Ascending aorta (tissue), 2 donors: ENCODE data around the gene CERS4. TPM values are rescaled to one million over a fixed set of nuclear protein-coding genes. Genes with fewer than 3 reads are reported as not detected.

Source experiments
- DNase-seq, 2 donors: peaks; one replicate each; pipeline ENCODE4 v3.0.0-alpha.2; 2019; ENCODE audit warnings: low spot score in 2 of 2
- H3K27ac ChIP-seq, 2 donors: fragments of 200-600 bp; sonication (generic); one replicate each; pipeline ENCODE4 v1.5.1; 2016 to 2017; ENCODE audit warnings: mild to moderate bottlenecking in 1 of 2
- H3K27me3 ChIP-seq: fragments of 200-600 bp; sonication (generic); one replicate; pipeline ENCODE4 v1.5.1; 2017
- H3K36me3 ChIP-seq, 2 donors: fragments of 200-600 bp; sonication (generic); one replicate each; pipeline ENCODE4 v1.5.1; 2016
- H3K4me1 ChIP-seq, 2 donors: fragments of 200-600 bp; sonication (generic); one replicate each; pipeline ENCODE4 v1.5.1; 2016 to 2017; ENCODE audit warnings: mild to moderate bottlenecking in 1 of 2
- H3K4me3 ChIP-seq, 2 donors: fragments of 200-600 bp; sonication (generic); one replicate each; pipeline ENCODE4 v1.5.1; 2016 to 2017; ENCODE audit warnings: mild to moderate bottlenecking in 1 of 2
- H3K9me3 ChIP-seq, 2 donors: fragments of 200-600 bp; sonication (generic); one replicate each; pipeline ENCODE4 v1.5.1; 2016
- intact Hi-C: fragments of 100-400 bp; cut with DNase I; formaldehyde crosslinking; loops from one replicate; pipeline ENCODE4 v1.15.1; 2023
- total RNA-seq: library from RNA; depleted of rRNA; stranded (reverse); fragments of >200 nt; gene quantifications from one replicate; pipeline ENCODE4 v1.1.0, GENCODE V29; 2016
- TF ChIP-seq, protein P1 (sequence below), 3 experiments: fragments of 200-600 bp in 2 of 3; fragments of 450-650 bp in 1 of 3; sonication (generic) in 2 of 3; IDR thresholded peaks; one replicate each; pipeline ENCODE4 v1.5.1; 2016 to 2019; ENCODE audit warnings: antibody characterized with exemption in 3 of 3, mild to moderate bottlenecking in 1 of 3, moderate library complexity in 1 of 3

The CERS4 gene, protein sequence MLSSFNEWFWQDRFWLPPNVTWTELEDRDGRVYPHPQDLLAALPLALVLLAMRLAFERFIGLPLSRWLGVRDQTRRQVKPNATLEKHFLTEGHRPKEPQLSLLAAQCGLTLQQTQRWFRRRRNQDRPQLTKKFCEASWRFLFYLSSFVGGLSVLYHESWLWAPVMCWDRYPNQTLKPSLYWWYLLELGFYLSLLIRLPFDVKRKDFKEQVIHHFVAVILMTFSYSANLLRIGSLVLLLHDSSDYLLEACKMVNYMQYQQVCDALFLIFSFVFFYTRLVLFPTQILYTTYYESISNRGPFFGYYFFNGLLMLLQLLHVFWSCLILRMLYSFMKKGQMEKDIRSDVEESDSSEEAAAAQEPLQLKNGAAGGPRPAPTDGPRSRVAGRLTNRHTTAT
- 20.2 TPM for total RNA-seq

DNA sequence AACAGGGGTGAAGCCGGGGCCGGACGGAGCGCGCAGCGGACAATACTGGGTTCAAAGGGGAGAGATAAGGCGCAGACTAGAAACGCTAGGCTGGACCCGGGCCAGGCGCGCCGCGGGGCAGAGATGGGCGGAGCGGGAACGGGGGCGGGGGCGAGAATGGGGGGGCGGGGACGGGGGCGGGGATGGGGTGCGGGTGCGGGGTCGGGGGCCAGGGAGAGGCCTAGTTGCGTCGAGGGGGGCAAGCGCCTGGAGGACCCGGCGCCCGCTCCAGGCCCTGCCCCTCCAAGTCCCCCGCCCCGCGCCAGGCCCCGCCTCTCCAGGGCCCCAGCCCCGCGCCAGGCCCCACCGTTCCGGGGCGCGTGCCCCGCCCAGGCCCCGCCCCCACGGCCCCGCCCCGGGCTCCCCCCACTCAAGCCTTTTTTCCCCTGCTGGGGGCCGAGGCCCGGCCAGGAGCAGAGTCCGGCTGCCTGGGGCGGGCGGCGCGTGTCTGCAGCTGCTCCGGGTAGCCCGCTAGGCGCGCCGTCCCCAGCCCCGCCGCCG, at the start of gene CERS4:
CERS4 (plus strand) TSS at position 449 of the 540 bp plus-strand sequence. CDS start 41,707 bp downstream, outside the sequence.
- TF ChIP-seq, protein P1, sequence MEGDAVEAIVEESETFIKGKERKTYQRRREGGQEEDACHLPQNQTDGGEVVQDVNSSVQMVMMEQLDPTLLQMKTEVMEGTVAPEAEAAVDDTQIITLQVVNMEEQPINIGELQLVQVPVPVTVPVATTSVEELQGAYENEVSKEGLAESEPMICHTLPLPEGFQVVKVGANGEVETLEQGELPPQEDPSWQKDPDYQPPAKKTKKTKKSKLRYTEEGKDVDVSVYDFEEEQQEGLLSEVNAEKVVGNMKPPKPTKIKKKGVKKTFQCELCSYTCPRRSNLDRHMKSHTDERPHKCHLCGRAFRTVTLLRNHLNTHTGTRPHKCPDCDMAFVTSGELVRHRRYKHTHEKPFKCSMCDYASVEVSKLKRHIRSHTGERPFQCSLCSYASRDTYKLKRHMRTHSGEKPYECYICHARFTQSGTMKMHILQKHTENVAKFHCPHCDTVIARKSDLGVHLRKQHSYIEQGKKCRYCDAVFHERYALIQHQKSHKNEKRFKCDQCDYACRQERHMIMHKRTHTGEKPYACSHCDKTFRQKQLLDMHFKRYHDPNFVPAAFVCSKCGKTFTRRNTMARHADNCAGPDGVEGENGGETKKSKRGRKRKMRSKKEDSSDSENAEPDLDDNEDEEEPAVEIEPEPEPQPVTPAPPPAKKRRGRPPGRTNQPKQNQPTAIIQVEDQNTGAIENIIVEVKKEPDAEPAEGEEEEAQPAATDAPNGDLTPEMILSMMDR (IDR thresholded peaks at IDR 0.05), result no peak
- intact Hi-C loops, result loop anchor here (5.0 kb wide), 1 partner anchor 43 kb away; no protein-coding TSS in a partner anchor
- no peaks in the 10 kb centered on the region for H3K27me3 ChIP-seq
- H3K27ac ChIP-seq, result peak within 1 kb of the TSS; percentile 24 to 41
- H3K9me3 ChIP-seq, result no peaks in the 10 kb centered on the region
- H3K4me3 ChIP-seq, result peak within 1 kb of the TSS; percentile 75 to 92
- H3K36me3 ChIP-seq, result no peaks in the 10 kb centered on the region
- DNase-seq, result peak in 1 of 2 donors; percentile 80
- peaks cover 0 to 7% of the 10 kb centered on the region in 2 donors for H3K4me1 ChIP-seq

DNA sequence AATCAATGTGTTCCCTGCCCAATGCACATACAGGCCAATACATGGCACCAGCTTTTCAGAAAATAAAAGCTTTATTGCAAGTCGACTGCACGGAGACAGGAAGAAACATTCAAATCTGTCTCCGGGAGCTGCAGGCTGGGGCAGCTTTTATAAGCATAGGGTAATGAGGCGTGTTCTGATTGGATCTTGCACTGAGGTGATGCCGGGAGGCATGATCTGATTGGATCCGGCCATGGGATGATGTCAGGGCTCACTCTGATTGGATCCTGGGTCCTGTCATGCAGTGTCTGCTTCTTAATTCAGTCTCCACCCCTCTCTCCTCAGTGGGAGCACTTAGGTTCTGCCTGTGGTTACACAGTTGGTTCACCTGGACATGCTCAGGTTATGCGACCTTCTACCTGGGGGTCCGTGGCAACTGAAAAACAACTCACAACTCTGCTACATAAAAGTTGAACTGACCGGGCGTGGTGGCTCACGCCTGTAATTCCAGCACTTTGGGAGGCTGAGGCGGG, 48.0 kb upstream of the CERS4 start:
- Histone ChIP-seq H3K27ac (no peak overlapping the region), H3K4me3 (no peak overlapping the region), H3K4me1 (no peaks in the 10 kb centered on the region), H3K27me3 (no peaks in the 10 kb centered on the region), H3K36me3 (no peaks in the 10 kb centered on the region), H3K9me3 (no peaks in the 10 kb centered on the region)
- DNase-seq, result no peak
- TF ChIP-seq, protein P1 (IDR thresholded peaks at IDR 0.05), result no peak
- intact Hi-C loops, result no loop called here

DNA sequence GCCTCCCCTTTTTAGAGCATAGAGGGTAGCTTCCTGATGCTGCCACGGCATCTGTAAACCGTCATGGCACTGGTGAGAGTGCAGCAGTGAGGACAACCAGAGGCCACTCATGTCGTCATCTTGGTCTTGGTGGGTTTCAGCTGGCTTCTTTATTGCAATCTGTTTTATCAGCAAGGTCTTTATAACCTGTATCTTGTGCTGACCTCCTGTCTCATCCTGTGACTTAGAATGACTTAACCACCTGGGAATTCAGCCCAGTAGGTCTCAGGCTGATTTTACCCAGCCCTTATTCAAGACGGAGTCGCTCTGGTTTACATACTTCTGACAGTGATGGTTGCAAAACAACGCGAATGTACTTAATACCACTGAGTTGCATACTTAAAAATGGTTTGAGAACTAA, 45.4 kb upstream of the CERS4 start:
- Histone ChIP-seq H3K4me3 (no peak overlapping the region), H3K27me3 (no peaks in the 10 kb centered on the region), H3K27ac (no peak overlapping the region), H3K4me1 (no peaks in the 10 kb centered on the region), H3K9me3 (no peaks in the 10 kb centered on the region), H3K36me3 (no peaks in the 10 kb centered on the region)
- intact Hi-C loops, result no loop called here
- no peak for DNase-seq
- TF ChIP-seq, protein P1 (IDR thresholded peaks at IDR 0.05), result no peak

DNA sequence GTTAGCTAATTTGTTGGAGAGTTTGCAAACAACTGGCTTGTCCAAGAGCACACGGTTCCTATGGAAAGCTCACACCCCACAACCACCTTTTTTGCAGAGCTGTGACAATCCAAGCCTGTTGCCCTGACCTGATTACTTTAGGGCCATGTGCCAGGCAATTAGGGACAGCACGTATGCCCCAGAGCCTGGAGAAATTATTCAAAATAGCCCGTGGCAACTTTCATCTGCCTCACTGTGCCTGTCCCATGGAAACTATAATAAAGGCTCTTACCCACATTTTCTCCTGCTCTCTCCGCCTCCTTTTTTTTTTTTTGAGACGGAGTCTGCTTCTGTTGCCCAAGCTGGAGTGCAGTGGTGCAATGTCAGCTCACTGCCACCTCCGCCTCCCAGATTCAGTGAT, 41.2 kb upstream of the CERS4 start:
- no peaks in the 10 kb centered on the region for H3K27me3 ChIP-seq
- H3K27ac ChIP-seq, result no peak overlapping the region
- no peaks in the 10 kb centered on the region for H3K9me3 ChIP-seq
- TF ChIP-seq, protein P1 (IDR thresholded peaks at IDR 0.05), result no peak
- H3K4me1 ChIP-seq, result no peaks in the 10 kb centered on the region
- no peak for DNase-seq
- no peak overlapping the region for H3K4me3 ChIP-seq
- no peaks in the 10 kb centered on the region for H3K36me3 ChIP-seq
- intact Hi-C loops, result no loop called here

DNA sequence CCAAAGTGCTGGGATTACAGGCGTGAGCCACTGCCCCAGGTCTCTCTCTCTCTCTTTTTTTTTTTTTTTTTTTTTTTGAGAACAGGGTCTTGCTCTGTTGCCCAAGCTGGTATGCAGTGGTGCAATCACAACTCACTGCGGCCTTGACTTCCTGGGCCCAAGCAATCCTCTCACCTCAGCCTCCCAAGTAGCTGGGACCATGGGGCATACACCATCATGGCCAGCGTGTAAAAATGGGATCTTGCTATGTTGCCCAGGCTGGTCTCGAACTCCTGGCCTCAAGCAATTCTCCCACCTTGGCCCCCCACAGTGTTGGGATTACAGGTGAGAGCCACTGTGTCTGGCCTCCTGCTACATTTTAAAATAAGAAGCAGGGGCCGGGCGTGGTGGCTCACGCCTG, 40.6 kb upstream of the CERS4 start:
- Histone ChIP-seq H3K4me1 (no peaks in the 10 kb centered on the region), H3K36me3 (no peaks in the 10 kb centered on the region), H3K27ac (no peak overlapping the region), H3K4me3 (no peak overlapping the region), H3K27me3 (no peaks in the 10 kb centered on the region), H3K9me3 (no peaks in the 10 kb centered on the region)
- intact Hi-C loops, result no loop called here
- TF ChIP-seq, protein P1 (IDR thresholded peaks at IDR 0.05), result no peak
- no peak for DNase-seq
